Stimulated activated naive CD8-positive, alpha-beta T cell treated with anti-CD3 and anti-CD28 coated beads, Interleukin-15, amount 100 ng/mL, for 72 hours (primary cell): ENCODE data around the gene EEF1AKMT4.

Experiments
- ATAC-seq: fragments of 150-1000 bp; cut with Tn5 transposase; 2 replicates; pipeline ENCODE4 v1.10.0; 2021; ENCODE audit warnings: mild to moderate bottlenecking, moderate library complexity
- DNase-seq, 2 donors: peaks; one replicate each; pipeline ENCODE4 v3.0.0; 2021 to 2022
- H3K27ac Mint-ChIP-seq, 2 donors: one replicate each; pipeline ENCODE4 v1.8.0; 2022; ENCODE audit warnings: mild to moderate bottlenecking in 2 of 2, mixed read lengths in 2 of 2, moderate library complexity in 2 of 2
- H3K27me3 Mint-ChIP-seq: one replicate; pipeline ENCODE4 v1.8.0; 2022; ENCODE audit warnings: mixed read lengths
- H3K4me1 Mint-ChIP-seq: one replicate; pipeline ENCODE4 v1.8.0; 2022; ENCODE audit warnings: mild to moderate bottlenecking, mixed read lengths
- H3K4me3 Mint-ChIP-seq, 2 donors: one replicate each; pipeline ENCODE4 v1.8.0; 2022; ENCODE audit warnings: mild to moderate bottlenecking in 2 of 2, mixed read lengths in 2 of 2, moderate library complexity in 1 of 2
- H3K9me3 Mint-ChIP-seq, 2 donors: one replicate each; pipeline ENCODE4 v1.8.0; 2022; ENCODE audit warnings: mixed read lengths in 2 of 2

EEF1AKMT4 gene

GRCh38 chr3:184231671-184232070 is 17.8 kb upstream of the EEF1AKMT4 start:
- H3K4me3 Mint-ChIP-seq, result peak overlapping the region; percentile 62 to 74
- H3K9me3 Mint-ChIP-seq, result no peaks in the 10 kb centered on the region
- H3K27ac Mint-ChIP-seq, result no peak overlapping the region
- DNase-seq (no peak), ATAC-seq (no peak)
- peaks cover 15% of the 10 kb centered on the region for H3K4me1 Mint-ChIP-seq
- H3K27me3 Mint-ChIP-seq, result peaks cover 52% of the 10 kb centered on the region

- H3K27me3 Mint-ChIP-seq, result peaks cover 38% of the 10 kb centered on the region
Observed at GRCh38 chr3:184233127-184233843, 16.2 kb upstream of the EEF1AKMT4 start.

GRCh38 chr3:184234224-184234623 is 15.2 kb upstream of the EEF1AKMT4 start:
- Mint-ChIP-seq H3K27ac (no peak overlapping the region), H3K4me3 (no peak overlapping the region), H3K27me3 (peaks cover 29% of the 10 kb centered on the region), H3K9me3 (no peaks in the 10 kb centered on the region), H3K4me1 (peaks cover 10% of the 10 kb centered on the region)
- ATAC-seq (no peak), DNase-seq (no peak)

More at GRCh38 chr3:184233127-184233843, 16.2 kb upstream of the EEF1AKMT4 start:
- DNase-seq (no peak), ATAC-seq (no peak)
- Mint-ChIP-seq H3K4me1 (peaks cover 15% of the 10 kb centered on the region), H3K27ac (no peak overlapping the region), H3K9me3 (no peaks in the 10 kb centered on the region), H3K4me3 (no peak overlapping the region)

- Mint-ChIP-seq H3K4me1 (peaks cover 10% of the 10 kb centered on the region), H3K27me3 (peaks cover 28% of the 10 kb centered on the region)
Observed at GRCh38 chr3:184234671-184235380, 14.6 kb upstream of the EEF1AKMT4 start.

GRCh38 chr3:184235381-184236032 is 14.0 kb upstream of the EEF1AKMT4 start:
- Mint-ChIP-seq H3K9me3 (no peaks in the 10 kb centered on the region), H3K27me3 (peaks cover 28% of the 10 kb centered on the region), H3K27ac (no peak overlapping the region), H3K4me1 (peaks cover 10% of the 10 kb centered on the region), H3K4me3 (no peak overlapping the region)
- ATAC-seq (no peak), DNase-seq (no peak)

More at GRCh38 chr3:184234671-184235380, 14.6 kb upstream of the EEF1AKMT4 start:
- H3K27ac Mint-ChIP-seq, result no peak overlapping the region
- H3K9me3 Mint-ChIP-seq, result no peaks in the 10 kb centered on the region
- no peak for DNase-seq
- H3K4me3 Mint-ChIP-seq, result no peak overlapping the region
- ATAC-seq, result no peak

- Mint-ChIP-seq H3K9me3 (no peaks in the 10 kb centered on the region), H3K27ac (no peak overlapping the region), H3K27me3 (peaks cover 24% of the 10 kb centered on the region), H3K4me3 (no peak overlapping the region), H3K4me1 (peaks cover 6% of the 10 kb centered on the region)
- DNase-seq (no peak), ATAC-seq (no peak)
Observed at GRCh38 chr3:184236033-184236410, 13.4 kb upstream of the EEF1AKMT4 start.

GRCh38 chr3:184236636-184237035 is 12.8 kb upstream of the EEF1AKMT4 start:
- DNase-seq, result no peak
- no peak for ATAC-seq
- H3K4me3 Mint-ChIP-seq, result no peak overlapping the region
- no peaks in the 10 kb centered on the region for H3K4me1 Mint-ChIP-seq
- H3K27me3 Mint-ChIP-seq, result peaks cover 17% of the 10 kb centered on the region
- H3K9me3 Mint-ChIP-seq, result no peaks in the 10 kb centered on the region
- no peak overlapping the region for H3K27ac Mint-ChIP-seq

GRCh38 chr3:184237211-184237610 is 12.3 kb upstream of the EEF1AKMT4 start:
- Mint-ChIP-seq H3K4me1 (no peaks in the 10 kb centered on the region), H3K27ac (no peak overlapping the region), H3K4me3 (no peak overlapping the region), H3K27me3 (peaks cover 12% of the 10 kb centered on the region), H3K9me3 (no peaks in the 10 kb centered on the region)
- no peak for ATAC-seq
- DNase-seq, result no peak

GRCh38 chr3:184237807-184238206 is 11.7 kb upstream of the EEF1AKMT4 start:
- Mint-ChIP-seq H3K9me3 (no peaks in the 10 kb centered on the region), H3K4me1 (no peaks in the 10 kb centered on the region), H3K4me3 (no peak overlapping the region), H3K27ac (no peak overlapping the region), H3K27me3 (peaks cover 6% of the 10 kb centered on the region)
- no peak for DNase-seq
- no peak for ATAC-seq

GRCh38 chr3:184238246-184238818 is 11.1 kb upstream of the EEF1AKMT4 start:
- Mint-ChIP-seq H3K27me3 (peaks cover under 1% of the 10 kb centered on the region), H3K4me1 (no peaks in the 10 kb centered on the region), H3K9me3 (no peaks in the 10 kb centered on the region), H3K4me3 (no peak overlapping the region), H3K27ac (peak overlapping the region in 1 of 2 donors; percentile 7)
- ATAC-seq (no peak), DNase-seq (no peak)

- Mint-ChIP-seq H3K27ac (no peak overlapping the region), H3K27me3 (no peaks in the 10 kb centered on the region), H3K4me3 (no peak overlapping the region), H3K4me1 (no peaks in the 10 kb centered on the region), H3K9me3 (no peaks in the 10 kb centered on the region)
- DNase-seq (no peak), ATAC-seq (no peak)
Observed at GRCh38 chr3:184239221-184239620, 10.3 kb upstream of the EEF1AKMT4 start.

GRCh38 chr3:184239708-184240107 is 9.8 kb upstream of the EEF1AKMT4 start:
- H3K27me3 Mint-ChIP-seq, result no peaks in the 10 kb centered on the region
- no peak overlapping the region for H3K27ac Mint-ChIP-seq
- no peaks in the 10 kb centered on the region for H3K9me3 Mint-ChIP-seq
- no peak overlapping the region for H3K4me3 Mint-ChIP-seq
- no peaks in the 10 kb centered on the region for H3K4me1 Mint-ChIP-seq
- ATAC-seq, result no peak
- DNase-seq, result no peak

- no peak overlapping the region for H3K4me3 Mint-ChIP-seq
- no peaks in the 10 kb centered on the region for H3K4me1 Mint-ChIP-seq
- H3K27ac Mint-ChIP-seq, result no peak overlapping the region
- DNase-seq, result no peak
- no peaks in the 10 kb centered on the region for H3K9me3 Mint-ChIP-seq
- ATAC-seq, result peak; percentile 16
- no peaks in the 10 kb centered on the region for H3K27me3 Mint-ChIP-seq
Observed at GRCh38 chr3:184240384-184241140, 8.9 kb upstream of the EEF1AKMT4 start.

GRCh38 chr3:184241141-184241446 is 8.4 kb upstream of the EEF1AKMT4 start:
- ATAC-seq, result peak; percentile 7
- H3K27ac Mint-ChIP-seq, result no peak overlapping the region

More at GRCh38 chr3:184241141-184241446, 8.4 kb upstream of the EEF1AKMT4 start:
- no peak for DNase-seq
- peaks cover 5% of the 10 kb centered on the region for H3K4me1 Mint-ChIP-seq
- H3K4me3 Mint-ChIP-seq, result no peak overlapping the region
- no peaks in the 10 kb centered on the region for H3K9me3 Mint-ChIP-seq
- no peaks in the 10 kb centered on the region for H3K27me3 Mint-ChIP-seq
